IPS DF 19.7 (cell line): ENCODE results near the gene C22orf23.
A peak's percentile ranks its signal among the peaks of the same experiment; 100 is the strongest.
"Not testable (repeated sequence)": the region's sequence is repeated elsewhere in the genome, so short reads cannot be mapped to it uniquely, and the experiment has no call there.

Source experiments
- DNase-seq: peaks from one replicate; pipeline ENCODE4 v3.0.0-alpha.2; 2013; ENCODE audit warnings: low read depth, low spot score

The C22orf23 gene

DNA sequence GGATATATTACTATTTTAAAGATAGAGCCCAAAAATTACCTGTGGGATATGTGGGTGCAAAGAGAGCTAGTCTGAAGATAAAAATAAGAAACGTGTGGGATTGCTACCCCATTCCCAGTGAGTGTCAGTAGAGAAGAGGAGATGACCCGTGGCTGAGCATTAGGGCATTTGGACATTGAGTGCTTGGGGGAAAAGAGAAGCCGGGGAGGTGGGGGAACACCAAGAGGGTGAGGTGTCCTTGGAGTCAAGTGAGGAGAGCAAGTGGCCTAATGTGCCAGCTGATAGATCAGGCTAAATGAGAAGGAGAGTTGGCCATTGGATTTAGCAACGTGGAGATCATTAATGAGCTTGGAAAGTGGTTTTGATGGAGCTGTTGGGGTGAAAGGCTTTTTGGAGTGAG lies 1.3 kb upstream of the C22orf23 start:
- no peak for DNase-seq

DNA sequence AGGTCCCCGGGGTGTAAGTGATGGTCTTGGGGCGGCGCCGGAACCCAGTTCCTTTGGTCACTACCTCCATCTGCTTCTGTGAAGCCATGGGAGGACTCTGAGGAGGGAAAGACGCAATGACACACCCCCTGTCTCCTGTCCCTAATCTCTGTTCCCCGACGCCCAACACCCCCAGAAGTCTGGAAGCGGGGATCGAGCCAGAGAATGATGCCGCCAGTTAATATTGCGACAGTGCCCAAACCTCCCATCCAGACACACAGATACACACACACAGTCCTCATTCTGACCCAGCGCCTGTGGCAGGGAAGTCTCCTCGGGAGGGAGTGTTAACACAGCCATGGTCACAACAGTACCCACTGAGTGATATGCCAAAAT lies 352 bp downstream of the C22orf23 start:
- no peak for DNase-seq

DNA sequence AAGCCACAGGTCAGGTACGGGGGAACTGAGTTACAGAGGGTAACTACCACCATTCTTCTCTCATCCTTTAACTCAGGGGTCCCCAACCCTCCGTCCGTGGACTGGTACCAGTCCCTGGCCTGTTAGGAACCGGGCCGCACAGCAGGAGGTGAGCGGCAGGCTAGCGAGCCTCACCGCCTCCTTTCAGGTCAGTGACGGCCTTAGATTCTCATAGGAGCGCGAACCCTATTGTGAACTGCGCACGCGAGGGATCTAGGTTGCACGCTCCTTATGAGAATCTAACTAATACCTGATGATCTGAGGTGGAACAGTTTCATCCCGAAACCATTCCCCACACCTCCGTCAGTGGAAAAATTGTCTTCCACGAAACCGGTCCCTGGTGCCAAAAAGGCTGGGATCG lies 772 bp downstream of the C22orf23 start:
- DNase-seq: not testable (repeated sequence)

DNA sequence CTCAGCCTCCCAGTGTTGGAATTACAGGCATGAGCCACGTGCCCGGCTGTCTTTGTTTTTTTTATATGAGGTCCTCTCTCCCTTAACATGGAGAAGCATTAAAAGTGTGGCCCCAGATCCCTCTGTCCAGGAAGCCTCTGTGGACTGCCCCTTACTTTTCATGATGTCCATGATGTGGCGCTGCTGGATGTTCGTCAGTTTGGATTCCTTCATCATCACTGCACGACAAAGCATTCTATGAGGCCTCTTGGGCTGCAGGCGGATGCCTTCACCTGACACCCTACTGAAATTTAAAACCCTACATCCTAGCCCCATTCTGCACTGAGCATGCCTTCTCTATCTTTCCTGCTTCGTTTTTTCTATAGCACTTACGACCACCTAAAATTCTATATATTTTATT lies 2.1 kb downstream of the C22orf23 start:
- DNase-seq: peak; percentile 40

DNA sequence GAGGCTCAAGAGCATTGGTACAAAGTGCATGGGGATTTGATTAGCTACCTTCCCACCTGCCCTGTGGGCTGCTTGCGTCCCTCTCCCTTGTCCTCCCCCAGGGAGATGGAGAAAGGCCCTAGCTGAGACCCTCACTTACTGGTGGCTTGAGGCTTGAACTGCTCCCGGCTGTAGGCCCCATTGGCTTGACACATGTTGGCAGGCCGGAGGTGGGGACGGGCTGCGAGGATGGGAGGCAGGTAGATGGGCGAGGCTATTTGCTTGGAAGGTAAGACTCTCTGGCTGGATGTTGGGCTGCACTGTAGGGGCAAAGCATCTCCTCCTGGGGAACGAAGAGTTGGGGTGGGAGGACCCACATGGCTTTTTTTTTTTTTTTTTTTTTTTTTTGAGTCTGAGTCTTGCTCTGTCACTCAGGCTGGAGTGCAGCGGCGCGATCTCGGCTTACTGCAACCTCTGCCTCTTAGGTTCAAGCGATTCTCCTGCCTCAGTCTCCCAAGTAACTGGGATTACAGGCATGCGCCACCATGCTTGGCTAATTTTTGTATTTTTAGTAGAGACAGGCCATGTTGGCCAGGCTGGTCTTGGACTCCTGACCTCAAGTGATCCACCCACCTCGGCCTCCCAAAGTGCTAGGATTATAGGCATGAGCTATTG lies 6.1 kb downstream of the C22orf23 start:
- not testable (repeated sequence) for DNase-seq

DNA sequence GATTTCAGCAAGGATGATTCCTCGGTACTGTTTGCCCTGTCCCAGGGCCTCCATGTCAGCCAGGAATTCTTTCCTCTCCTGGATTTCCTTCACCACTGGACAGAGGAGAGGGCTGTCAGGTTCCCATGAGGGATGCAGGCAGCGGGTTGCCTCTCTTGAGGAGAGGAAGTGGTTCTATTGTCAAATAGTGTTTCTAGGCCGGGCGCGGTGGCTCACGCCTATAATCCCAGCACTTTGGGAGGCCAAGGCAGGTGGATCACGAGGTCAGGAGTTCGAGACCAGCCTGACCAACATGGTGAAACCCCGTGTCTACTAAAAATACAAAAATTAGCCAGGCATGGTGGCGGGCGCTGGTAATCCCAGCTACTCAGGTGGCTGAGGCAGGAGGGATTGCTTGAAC lies 9.0 kb downstream of the C22orf23 start:
- DNase-seq: not testable (repeated sequence)

DNA sequence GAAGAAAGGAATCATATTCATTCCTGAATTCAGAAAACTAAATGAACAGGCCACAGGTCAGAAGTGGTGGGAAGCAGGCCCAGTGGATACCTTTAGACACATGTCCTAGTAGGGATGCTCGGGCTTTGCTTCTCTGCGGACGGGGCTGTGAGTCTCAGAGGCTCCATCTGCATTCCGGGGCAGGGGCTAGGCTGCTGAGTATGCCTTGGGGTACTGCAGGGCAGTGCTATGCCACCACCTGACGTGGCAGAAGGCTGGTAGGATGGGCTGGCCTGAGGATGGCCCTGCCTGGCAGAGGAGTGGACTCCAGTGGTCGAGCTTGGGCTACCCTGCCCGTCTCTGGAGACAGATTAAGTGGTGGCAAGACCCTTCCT lies 9.6 kb downstream of the C22orf23 start:
- DNase-seq: no peak

DNA sequence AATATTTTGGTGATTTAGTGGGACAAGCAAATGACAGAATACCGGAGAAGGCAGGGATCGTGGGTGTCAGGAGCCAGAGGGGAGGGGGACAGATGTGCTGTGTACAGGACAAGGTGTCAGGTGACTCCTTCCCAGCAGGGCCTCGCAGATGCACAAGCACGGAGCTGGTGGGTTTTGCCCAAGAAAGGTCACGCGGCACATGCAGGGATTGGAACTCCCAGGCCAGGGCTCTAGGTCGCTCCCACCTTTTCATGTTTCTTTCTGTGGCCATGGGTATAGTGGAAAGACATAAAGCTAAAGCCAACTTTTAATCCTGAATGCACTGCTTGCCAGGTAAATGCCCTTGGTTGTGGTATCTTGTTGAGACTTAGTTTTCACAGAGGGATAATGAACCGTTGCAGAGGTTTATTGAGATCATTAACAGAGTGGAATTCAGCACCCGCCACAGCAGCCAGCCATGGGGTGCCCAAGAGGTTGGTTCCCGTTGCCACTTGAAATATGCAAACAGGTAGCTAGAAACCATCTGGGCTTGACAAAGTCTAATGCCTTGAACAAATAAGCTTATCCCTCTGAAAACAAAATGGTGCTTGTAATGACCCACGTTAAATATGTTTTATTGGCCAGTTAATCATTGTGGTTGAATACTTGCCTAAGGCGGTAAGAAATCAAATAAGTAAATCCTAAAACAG lies 10.1 kb downstream of the C22orf23 start:
- DNase-seq: no peak

DNA sequence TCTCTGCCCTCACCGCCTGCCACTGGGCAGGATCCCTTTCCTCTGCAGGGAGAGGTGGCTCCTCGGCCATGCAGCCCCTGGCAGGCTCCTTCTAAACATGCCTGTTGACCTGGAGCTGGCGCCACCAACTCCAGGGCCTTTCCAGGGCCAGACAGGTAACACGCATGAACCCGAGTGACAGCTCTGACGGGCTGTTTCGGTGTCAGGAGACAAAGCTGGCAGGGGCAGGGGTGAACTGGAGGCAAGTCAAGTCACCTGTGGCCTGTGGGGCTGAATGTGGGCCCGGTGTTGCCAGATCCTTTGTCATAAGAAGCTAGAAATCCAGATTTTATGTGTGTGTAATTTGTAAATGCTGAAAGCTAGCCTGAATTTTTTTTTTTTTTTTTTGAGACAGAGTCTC lies 11.3 kb downstream of the C22orf23 start:
- no peak for DNase-seq

DNA sequence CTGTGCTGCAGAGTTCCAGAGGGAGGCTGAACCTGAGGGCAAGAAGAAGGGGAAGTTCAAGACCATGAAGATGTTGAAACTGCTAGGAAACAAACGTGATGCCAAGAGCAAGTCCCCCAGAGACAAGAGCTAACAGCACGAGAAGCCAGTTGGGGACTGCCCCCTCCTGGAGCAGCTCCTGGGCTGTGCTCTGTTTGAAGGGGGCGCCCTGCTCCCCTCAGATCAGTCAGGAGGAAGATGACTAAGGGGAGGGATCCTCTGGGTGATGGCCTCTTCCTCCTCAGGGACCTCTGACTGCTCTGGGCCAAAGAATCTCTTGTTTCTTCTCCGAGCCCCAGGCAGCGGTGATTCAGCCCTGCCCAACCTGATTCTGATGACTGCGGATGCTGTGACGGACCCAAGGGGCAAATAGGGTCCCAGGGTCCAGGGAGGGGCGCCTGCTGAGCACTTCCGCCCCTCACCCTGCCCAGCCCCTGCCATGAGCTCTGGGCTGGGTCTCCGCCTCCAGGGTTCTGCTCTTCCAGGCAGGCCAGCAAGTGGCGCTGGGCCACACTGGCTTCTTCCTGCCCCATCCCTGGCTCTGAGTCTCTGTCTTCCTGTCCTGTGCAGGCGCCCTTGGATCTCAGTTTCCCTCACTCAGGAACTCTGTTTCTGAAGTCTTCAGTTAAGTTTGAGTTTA lies 12.6 kb downstream of the C22orf23 start:
- no peak for DNase-seq

DNA sequence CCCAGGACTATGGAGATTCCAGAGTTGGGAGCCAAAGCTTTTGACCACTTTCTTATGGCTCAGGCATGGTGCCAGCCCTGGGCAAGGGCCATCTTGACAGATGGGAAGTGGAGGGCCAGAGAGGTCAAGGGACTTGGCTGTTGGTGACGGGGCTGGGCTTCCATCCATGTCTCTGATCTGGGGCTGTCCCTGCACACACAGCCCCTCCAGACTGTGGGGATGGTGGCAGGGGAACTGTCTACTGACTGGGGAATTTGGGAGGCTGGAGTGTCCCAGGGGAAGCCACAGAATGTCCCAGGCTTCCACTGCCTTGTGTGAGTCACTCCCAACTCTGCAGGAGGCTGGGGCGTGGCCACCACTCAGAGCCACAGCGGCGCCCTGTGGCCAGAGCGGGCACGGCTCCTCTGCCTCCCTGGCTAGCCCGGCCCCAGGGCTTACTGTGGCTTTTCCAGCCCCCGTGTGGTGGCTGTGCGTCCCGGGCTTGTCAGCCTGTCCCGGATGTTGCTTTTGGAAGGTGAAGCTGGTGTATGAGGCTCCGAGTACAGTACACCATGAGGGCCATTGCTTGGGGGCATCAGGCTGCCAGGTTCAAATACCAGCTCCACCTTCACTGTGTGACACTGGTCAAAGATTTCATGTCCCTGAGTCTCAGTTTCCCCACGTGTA lies 19.6 kb downstream of the C22orf23 start:
- peak; percentile 60 for DNase-seq

DNA sequence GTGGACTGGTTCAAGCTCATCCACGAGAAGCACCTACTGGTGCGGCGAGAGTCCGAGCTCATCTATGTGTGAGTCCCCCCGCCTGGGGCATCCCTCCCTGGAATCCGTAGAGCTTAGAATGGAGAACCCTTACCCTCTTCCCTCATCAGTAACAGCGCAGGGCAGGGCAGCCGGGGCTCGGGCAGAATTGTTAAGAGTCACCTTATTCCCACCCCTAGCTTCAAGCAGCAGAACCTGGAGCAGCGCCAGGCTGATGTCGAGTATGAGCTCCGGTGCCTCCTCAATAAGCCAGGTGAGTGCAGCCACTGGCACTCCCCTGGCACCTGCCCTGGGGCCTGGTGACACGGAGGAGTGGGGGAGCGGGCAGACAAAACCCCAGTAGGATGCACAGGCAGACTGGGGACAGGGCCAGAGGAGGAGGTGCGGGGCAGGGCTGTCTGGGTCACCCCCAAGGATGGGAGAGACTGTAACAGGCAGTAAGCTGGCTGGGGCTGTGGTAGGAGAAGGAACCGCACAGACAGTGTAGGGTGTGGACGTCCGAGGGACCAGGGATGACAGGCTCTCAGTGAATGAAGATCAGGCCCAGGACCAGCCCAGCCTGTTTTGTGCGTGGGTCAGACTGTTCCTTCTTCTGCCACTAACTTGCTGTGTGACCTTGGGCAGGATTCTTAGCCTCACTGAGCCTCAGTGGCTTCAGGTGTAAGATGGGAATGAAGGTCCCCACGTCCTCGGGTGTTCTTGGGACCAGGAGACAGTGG lies 20.4 kb downstream of the C22orf23 start:
- DNase-seq: no peak

DNA sequence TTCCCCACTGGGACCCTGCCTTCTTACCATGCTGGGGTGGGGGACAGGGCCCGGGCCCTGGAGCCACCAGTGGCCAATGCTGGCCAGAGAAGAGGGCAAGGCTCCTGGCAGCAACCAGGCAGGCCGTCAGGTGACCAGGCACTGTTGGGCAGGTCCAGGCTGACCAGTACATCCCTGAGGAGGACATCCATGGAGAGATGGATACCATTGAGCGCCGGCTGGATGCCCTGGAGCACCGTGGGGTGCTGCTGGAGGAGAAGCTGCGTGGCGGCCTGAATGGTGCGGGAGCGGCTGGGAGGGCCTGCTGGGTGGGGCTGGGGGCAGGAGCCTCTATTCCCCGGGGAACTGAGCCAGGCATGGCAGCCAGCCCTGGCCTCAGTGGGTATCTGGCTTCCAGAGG lies 21.0 kb downstream of the C22orf23 start:
- DNase-seq: no peak

DNA sequence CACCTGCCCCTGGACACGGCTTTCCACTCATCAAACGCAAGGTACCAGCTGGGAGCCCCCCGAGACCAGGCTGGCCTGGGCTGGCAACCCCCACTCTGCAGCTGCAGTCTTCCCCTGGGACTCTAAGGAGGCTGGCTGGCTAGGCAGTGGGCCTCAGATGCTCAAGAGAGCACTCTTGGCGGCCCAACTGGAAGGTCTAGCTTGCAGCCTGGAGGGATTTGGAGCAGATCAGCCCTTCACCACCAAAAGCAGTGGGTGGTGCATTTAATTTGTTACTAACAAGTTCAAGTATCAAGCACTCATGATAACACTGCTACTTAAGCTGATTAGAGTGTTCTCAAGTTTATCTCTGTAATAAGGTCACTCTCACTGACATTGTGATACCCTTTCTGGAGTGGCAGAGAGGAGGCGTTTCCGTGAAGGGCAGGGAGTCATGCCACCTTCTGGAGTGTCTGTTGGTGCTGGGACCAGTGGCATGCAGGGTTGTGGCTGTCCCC lies 21.5 kb downstream of the C22orf23 start:
- DNase-seq: no peak

DNA sequence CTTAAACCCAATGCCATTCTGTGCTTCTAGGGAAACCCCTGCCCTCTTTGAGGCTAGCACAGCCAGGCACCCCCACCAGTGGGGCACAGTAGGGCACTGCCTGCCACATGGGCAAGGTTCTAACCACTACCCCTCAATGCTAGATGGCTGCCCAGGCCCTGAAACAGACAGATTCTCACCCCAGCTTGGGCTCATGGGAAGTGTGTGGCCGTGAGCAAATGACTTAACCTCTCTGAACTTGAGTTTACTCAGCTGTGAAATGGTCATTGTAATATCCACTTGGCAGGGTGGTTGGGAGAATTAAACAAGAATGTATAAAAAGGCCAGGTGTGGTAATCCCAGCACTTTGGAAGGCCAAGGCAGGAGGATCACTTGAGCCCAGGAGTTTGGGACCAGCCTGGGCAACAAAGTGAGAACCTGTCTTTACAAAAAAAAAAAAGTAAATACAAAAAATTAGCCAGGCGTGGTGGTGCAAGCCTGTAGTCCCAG lies 22.4 kb downstream of the C22orf23 start:
- DNase-seq: no peak

DNA sequence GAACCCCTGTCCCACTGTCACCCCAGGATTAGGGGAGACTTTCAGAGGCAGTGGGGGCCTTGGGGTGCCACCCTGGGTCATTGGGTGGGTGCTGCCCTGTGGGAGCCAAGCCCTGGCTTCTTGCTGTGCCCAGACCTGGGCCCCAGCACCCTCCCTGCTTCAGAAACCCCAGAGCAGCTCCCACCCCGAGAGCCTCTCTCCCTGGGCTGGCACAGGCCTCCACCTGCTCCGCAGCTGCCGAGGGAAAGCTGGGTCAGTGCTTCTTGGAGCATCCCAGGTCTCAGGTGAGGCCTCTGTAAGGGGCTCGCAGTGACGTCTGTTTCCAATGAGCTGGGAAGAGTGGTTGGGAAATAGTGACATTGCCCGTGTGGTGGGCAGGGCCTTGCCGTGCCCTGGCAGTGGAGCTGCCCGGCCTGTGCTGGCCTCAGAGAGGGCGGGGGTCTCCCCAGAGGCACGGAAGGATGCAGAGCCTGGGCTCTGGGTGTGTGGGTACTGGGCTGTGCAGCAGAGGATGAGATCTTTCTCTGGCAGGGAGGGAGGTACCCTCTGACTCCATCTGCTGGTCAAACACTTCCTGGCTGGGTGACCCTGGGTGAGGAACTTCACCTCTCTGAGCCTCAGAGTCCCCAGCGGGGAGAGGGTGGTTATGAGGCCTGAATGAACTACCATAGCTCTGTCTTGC lies 23.0 kb downstream of the C22orf23 start:
- DNase-seq: no peak

DNA sequence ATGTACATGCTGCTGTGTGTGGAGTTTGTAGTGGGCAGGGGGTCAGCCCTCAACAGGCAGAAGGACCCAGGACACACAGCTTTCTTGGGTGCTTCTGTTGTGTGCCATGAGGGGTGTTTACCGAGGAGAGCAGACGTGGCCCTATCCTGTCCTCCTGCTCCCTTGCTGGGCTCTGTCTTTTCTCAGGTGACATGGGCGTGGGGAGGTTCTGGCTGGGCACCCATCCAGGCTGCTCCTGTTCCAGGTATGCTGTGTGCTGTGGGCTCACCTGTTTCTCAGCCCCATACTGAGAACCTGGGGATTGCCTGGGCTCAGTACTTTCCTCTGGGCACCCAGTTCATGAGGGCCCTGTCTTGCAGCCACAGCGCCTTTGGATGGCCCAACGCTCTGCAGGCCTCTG lies 24.0 kb downstream of the C22orf23 start:
- DNase-seq: no peak

DNA sequence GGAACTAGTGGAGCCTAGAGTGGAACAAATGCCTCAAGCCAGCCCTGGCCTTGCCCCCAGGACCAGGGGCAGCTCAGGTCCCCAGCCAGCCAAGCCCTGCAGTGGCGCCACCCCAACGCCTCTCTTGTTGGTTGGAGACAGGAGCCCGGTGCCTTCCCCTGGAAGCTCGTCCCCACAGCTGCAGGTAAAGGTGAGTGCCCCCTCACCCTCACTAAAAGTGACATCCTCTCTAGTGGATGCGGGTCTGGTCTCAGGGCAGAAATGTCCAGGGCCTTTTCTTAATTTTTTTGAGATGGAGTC lies 25.8 kb downstream of the C22orf23 start:
- no peak for DNase-seq

DNA sequence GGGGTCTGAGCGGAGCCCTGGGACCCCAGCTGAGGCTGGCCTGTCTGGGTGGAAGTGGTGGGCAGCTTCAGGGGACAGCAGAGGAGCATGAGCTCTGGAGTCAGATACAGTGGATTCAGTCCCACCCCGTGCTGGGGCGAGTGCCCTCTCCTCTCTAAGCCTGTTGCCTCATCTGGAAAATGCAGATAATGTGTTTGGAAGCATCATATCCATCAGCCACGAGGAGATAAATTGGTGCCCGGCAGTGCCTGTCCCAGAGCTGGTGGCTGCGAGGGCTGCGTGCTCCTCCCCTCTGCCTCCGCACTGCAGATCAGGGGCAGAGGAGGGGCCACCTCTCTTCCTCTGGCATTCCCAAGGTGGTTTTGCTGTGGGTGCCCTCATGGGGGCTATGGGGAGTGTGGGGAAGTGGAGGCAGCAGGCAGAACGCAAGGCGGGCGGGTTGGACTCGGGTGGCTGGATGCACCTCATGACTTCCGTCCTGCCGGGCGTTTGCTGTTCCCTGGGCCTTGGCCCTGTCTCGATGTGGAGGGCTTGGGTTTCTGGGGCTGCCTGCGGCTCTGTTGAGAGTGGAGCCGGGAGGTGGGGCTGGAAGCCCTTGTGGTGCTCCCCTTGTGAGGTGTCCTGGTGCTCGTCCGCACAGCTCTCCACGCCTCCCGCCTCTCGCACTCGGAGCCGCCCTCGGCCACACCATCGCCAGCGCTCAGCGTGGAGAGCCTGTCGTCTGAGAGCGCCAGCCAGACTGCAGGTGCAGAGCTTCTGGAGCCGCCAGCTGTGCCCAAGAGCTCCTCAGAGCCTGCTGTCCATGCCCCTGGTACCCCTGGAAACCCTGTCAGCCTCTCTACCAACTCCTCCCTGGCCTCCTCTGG lies 26.4 kb downstream of the C22orf23 start:
- no peak for DNase-seq

DNA sequence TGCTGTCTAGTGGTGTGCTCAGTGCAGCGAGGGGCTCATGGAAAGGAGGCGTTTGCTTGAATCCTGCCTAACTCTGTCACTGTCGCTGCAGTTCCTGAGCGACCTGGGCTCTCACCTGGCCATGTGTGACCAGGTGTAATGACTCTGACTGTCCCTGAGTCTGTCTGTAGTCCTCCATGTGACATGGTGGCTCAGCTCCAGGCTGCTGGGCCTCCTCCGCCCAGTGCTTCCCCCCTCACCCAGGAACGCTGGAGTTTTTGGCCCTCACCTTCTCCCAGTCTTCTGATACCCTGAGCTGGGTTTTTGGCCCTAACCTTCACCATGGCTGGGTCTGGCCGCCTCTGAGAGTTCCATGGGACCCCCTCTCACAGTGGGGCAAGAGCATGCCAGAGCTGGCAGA lies 27.0 kb downstream of the C22orf23 start:
- DNase-seq: no peak
